ENCODE results near the gene ANO9.
"Not testable (repeated sequence)": the region's sequence is repeated elsewhere in the genome, so short reads cannot be mapped to it uniquely, and the experiment has no call there.

ANO9 gene

DNA sequence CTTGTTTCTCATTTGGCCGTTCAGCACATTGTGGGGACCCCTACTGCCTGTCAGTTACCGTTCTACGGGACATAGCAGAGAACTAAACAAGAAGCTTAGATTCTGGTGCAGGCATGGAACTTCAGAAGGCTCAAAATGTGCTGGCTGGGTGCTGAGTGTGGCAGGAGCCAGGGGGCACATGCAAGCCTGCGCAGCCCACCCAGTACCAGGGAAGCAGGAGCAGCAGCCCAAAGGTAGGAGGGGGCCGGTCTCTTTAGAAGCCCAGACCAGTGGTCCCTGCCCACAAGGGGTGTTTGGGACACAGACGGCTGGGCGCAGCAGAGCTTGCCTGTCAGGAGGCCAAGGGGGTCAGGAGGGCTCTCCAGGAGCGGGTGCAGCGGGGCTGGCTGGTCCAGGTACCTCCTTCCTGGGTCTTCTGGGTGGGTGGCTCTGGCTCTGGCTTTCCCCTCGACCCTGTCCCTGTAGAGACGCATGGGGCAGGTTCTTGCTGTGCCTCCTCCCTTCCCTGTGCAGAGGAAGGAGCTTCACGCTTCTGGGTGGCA, 10.5 kb upstream of the ANO9 start:
- DNase-seq (ENCODE audit: low spot score), result no peak

DNA sequence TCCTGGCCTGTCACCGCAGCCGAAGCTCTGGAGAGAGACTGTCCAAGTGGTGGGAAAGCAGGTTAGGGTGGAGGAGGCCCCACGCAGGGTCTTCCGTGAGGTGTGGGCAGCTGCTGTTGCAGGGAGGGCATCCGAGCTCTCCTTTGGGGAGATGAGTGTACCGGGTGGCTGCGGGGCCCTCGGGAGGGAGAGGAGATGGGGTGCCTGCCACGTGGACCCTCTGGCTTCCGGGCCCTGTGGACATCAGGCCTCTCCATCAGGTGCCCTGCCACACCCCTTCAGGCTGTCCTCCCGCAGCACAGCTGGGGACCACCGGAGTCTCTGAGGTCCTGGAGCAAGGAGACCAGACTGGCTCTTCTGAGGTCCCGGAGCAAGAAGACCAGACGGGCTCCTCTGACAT, 9.9 kb upstream of the ANO9 start:
- no peak for DNase-seq (ENCODE audit: low spot score)

DNA sequence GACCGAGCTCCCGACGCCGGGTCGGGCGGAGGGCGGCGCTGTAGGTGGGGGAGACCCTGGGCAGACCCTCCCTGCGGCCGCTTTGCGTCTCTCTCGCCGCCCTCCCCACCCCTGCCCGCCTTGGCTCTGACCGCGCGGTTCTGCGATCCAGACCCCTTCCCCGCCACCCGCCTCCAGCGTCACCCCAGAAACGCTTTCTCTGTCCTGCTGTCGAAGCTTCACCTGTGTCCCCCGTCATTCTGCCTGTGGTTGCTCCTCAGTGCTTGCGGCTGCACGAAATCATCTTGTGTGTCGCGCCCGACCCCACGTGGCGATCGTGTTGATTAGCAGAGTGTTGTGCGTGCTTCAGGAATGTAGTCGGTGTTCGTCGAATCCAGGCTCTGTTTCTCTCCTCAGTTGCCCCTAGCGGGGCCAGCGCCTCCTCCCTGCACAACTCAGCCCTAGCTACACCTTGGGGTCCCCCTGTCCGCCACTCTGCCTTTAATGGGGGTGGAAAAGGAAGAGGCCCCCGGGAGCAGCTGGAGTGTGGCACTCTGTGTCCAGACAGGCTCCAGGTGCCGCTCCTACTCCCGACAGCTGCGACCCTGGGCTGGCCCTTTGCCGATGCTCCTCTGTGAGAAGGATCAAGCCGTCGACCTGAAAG, 9.1 kb upstream of the ANO9 start:
- DNase-seq (ENCODE audit: low spot score), result peak; percentile 82

DNA sequence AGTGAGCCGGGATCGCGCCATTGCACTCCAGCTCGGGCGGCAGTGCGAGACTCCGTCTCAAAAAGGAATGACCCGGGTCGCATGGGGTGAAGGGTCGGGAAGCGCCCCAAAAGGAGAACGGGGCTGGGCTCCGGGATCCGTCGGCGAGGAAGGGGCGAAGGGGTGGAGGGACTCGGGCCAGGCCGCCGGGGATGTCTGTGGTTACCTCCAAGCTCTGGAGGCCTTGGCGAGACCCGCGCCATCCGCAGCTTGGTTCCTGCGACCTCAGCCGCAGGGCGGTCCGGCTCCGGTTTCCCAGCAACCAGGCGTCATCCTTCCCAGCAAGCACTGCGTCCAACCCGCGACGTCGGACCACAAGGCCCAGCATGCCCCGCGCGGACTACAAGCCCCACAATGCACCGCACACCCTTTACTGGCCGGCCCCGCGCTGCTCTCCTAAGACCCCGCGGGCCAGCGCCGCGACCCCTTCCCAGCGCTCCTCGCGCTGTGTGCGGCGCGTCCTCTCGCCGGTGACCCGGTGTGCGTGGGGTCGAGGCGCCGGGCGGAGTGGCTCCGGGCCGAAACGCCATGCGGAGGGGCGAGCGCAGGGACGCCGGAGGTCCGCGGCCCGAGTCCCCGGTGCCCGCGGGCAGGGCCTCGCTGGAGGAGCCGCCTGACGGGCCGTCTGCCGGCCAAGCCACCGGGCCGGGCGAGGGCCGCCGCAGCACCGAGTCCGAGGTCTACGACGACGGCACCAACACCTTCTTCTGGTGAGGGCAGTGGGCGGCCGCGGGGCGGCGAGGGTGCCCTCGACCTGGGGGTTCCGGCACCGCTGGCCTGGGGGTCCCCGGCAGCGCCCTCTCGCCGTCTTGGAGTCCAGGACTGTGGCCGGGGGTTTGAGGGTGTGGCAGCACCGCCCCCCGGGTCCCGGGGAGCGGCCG, 8.3 kb upstream of the ANO9 start, which contains the start of gene PTDSS2:
Gene PTDSS2, plus strand, starts transcription at position 391 of the 920 bp plus-strand sequence. Its CDS starts 177 bp downstream, at position 568.
- DNase-seq (ENCODE audit: low spot score), result peak; percentile 93

DNA sequence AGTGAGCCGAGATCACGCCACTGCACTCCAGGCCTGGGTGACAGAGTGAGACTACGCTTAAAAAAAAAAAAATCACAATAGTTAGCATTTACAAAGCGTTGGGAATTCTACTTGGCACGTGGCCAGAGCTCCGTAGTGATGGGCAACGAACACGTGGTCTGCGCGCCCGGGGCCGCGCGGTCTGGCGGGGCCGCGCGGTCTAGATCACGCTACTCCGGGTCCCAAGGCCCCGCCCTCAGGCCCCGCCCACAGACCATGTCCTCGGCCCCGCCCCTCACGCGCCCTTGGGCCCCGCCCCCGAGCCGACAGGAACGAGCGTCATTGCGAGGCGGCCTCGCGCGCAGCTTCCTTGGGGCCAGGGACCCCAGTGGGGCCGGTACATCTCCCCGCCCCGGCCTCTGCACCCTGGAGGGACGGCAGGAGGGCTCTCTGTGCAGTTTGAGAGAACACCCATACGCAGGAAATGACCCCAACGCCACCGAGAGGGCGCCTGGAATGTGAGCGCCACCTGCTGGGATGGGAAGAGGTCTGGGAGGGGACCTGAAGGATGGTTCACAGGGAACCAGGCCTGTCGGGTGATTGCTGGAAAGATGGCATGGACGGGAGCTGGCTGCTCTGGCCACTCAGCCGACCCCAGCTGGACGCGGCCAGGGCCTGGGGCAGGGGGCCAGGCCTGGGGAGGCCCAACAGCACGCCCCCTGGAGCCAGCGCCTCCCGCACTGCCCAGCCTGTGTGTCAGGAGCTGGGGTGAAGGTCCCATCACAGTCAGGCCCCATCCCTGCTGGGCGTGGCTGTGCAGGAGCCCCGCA, 6.3 kb upstream of the ANO9 start:
- peak; percentile 93 for DNase-seq (ENCODE audit: low spot score)

DNA sequence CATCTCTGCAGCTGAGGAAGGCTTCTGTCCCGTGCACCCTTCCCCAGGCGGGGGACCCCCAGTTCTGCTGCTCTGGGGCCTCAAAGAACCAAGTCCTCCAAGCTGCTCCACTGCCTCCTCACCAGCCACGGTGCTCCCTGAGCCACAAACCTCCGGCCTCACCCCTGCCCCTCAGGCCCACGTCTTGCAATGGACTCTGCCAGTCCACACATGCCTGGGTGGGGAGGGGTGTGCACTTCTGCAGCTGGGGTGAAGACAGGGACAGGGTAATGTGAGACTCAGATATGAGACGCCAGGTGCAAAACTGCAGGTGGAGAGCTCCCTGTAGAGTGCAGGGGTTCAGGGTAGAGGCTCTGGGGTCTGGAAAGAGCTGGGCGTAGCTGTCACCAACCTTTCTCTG, 5.1 kb upstream of the ANO9 start:
- no peak for DNase-seq (ENCODE audit: low spot score)

DNA sequence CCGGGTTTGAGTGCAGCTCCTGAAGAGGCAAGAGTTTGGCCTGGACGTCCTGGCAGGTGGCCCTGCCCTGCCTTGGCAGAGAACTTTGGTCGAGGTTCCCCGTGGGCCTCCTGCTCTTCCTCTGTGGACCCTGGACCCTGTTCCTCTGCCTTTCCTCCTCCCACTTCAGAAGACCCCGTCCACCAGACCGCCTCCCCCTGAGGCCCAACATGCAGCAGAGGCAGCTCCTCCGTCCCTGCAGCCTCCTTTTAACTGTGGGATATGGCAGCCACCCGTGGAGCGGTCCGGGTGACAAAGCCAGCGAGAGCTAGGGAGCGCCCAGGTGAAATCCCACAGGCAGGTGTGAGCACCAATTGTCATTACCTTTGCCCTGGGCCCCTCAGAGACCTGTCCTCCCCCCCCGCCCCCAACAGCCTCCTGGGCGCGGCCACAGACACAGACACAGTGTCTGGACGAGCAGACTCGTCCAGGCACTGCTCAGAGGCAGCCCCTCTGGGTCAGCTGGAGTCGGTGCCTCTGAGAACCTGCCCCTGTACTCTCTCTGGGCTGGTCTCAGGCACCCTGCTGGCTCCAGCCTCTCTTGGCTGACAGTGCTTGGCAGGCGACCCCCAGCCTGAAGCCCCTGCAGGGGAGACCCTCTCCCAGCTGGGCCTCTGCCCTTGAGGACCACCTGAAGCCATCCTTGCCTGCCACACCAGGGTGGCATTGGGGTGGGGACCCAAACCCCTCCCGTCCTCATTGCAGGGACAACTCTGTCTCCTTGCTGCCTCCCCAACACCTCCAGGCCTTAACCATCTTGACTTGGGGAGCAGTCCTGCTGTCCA, 4.2 kb upstream of the ANO9 start:
- no peak for DNase-seq (ENCODE audit: low spot score)

DNA sequence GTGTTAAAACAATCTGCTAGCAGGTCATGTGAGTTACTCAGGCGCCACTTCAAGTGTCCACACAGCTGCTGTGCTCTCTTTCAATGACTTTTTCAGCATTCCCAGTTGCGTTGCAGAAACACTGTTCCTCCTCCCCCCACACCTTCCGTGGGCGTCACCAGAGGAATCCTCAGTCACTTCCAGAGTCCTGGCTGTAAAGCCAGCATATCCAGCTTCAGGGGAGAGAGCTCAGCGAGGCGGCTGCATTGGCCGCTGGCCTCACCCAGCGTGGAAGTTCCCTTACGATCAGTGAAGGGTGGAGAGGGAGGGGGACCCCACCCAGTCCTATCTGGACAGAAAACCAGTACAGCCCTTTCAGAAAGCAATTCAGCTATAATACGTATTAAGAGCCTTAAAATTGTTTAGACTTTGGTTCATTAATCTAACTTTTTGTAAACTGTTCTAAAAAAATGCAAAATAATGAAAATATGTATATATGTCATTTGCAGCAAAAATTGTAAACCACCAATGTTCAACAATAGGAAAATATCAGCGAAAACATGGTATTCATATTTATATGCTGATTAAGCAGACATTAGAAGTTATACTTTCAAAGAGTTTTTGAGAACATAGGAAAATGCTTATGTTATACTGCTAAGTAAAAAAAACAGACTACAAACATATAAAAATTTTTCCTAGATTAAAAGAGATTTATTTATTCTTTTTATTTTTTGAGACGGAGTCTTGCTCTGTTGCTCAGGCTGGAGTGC, 2.8 kb upstream of the ANO9 start:
- DNase-seq (ENCODE audit: low spot score), result no peak

DNA sequence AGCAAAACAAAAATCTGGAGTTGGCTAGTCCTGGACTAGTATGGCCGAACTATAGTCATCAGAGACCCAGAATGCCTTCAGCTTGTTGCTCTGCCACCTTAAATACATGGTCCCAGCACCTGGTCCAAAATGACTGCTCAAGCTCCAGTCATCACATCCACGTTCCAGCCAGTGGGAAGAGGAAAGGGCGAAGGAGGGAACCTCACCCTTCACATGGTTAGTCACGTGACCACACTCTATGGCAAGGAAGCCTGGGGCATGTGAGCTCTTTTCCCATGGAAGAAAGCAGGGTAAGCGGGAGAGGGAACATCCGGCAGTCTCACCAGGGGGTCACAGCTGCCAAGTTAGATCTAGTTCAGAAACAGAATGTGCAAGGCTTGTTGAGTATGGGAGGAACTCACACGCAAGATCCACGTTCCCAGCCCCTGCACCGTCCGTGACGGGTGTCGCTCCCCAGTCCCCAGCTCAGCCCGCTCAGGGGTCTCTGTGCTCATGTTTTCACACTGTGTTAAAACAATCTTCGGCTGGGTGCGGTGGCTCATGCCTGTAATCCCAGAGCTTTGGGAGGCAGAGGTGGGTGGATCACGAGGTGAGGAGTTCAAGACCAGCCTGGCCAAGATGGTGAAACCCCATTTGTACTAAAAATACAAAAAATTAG, 1.9 kb upstream of the ANO9 start:
- no peak for DNase-seq (ENCODE audit: low spot score)

DNA sequence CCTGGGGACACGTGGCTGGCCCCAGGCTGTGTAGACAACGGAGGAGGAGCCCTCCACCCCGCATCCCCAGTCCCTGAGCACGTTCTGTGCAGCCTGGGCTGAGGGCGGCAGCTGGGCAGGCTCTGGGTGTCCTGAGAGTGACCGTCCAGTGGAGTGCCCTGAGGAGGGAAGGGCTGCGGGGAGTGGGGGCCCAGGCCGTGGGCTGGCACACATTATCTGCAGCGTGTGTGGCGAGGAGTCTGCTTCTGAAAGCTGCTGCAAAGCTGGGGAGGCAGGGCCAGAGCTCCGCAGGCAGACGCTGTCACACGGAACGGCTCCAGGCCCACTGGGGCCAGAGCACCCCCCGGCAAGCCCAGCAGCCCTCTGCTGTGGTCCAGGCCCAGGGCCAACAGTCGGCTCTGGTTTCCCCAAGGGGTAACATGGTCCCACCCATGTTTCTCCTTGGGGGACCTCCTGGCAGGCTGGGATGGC, 835 bp upstream of the ANO9 start:
- DNase-seq (ENCODE audit: low spot score), result no peak

DNA sequence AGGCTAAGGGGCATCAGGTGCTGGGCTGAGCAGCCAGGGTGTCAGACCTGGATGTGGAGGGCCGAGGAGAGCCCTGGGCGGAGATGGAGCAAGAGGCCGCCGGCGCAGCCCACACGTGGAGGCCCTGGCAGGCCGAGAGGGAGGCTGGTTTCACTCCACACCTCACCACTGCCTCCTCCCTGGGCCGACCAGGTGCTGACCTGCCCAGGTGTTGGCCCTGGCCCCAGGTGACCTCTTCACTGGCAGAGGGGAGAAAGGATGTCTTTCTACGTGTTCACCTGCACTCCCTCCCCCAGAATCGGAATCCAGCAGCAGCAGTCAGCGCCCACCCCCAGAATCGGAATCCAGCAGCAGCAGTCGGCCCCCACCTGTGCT, 781 bp downstream of the ANO9 start:
- DNase-seq (ENCODE audit: low spot score), result no peak

DNA sequence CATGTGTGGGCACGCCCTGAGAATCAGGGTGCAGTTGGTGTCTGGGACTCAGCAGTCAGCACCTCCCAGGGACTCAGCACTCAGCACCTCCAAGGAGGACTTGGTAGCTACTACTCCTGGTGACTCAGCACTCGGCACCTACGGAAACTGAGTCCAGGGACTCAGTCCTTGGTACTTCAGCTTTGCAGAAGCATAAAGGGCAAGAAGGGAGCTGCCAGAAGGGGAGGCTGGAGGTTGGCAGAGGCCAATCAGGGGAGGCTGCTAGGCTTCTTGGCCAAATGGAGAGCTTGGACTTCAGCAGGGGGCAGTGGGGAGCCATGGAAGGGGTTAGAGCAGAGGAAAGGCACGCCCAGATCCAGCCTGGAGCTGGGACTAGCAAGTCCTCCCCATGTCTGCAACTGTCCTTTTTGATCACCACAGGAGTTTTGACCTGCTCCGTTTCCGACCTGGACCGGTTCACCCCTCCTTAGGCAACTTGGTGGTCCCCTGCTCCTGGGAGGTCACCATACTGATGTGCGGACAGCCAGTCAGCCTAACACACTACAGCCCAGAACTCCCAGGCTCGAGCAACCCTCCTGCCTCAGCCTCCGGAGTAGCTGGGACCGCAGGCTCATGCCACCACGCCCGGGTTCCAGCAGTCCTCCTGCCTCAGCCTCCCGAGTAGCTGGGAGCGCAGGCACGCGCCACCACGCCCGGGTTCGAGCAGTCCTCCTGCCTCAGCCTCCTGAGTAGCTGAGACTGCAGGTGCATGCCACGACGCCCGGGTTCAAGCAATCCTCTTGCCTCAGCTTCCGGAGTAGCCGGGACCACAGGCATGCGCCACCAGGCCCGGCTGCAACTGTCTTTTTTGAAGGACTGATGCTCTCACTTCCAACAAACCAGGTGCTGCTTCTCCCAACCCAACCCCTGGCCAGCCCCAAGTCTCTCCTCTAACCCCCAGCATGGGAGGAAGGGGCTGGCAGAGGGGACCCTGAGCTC, 1.5 kb downstream of the ANO9 start:
- DNase-seq (ENCODE audit: low spot score), result no peak

DNA sequence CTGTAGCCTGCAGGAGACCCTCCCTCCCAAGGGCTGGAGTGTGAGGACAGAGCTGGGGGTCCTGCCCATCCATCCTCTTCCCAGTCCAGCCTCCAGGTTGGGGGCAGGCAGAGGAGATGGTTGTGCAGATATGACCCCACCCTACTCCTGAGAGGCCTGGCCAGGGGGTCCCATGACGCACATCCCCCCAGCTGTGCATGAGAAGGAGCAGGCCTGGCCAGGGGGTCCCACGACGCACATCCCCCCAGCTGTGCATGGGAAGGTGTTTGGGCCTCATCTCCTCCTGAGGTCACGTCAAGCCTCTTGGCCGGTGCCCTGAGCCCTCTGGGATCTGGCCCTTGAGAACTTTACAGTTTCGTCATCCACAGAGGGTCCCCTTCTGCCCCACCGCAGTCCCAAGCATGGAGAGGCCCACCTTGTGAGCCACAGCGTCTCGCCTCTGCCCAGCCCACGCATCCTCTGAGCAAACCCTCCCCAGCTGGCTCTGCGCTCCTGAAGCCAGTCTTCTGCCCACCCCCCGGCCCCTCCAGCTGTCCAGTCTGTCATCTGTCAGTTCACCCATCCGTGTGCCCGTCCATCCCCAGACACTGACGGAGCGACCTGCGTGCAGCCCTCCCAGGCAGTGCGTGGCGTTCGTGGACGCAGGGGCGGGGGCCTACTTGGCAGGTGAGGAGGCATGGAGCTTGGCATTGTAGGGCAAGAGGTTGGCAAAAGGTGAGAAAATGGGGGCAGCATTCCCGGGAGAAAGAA, 2.3 kb downstream of the ANO9 start:
- DNase-seq (ENCODE audit: low spot score), result no peak

DNA sequence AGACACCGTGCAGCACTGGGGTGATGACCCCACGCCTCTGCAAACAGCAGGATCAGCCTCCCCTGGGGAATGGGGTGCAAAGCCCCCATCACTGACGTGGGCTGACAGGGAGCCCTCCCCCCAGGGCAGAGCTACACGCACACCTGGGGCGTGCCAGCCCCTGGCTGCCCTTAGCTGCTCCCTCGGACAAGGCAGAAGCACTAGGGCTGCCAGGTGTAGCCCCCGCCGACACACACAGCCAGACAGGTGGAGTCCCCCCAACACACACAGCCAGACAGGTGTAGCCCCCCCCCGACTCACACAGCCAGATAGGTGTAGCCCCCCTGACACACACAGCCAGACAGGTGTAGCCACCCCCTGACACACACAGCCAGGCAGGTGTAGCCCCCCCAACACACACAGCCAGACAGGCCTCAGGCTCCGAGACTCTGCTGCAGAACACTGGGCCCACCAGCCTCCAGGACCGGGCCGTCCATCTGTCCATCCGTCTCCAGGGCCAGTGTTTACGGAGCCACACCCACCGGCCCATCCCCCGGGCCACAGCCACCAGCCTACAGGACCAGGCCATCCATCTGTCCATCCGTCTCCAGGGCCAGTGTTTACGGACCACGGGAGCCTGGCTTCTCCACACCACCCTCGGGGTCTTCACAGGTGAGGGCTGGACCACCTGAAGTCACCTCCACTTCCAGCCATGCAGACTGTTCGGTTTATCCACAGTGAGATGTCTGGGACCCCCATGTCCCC, 3.5 kb downstream of the ANO9 start:
- DNase-seq (ENCODE audit: low spot score), result no peak

DNA sequence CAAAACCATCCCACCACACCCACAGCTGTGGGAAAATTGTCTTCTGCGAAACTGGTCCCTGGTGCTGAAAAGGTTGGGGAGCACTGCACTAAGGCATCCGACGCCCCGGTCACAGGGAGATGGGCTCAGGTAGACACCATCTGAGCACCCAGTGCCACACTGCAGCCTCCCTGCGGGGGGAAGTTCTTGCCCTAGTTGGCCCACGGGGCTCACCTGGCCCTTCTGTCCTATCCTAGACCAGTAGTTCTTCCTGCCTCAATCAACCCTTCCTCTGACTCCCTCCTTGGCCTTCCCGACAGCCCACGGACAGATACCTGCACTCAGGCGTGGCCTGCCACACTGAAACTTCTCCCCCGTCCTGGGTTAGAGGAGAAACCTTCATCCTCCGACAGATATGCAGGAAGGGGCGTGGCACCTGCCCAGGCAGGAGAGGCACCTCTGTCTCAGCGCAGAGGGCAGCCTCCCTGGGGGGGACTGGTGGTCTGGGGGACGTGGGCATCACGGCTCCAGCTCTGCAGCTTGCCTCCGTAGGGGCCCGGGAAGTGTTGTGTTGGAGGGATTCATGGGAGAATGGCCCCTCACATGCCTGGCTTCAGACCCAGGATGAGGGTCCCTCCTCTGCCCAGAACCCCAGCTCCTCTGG, 4.5 kb downstream of the ANO9 start:
- no peak for DNase-seq (ENCODE audit: low spot score)

DNA sequence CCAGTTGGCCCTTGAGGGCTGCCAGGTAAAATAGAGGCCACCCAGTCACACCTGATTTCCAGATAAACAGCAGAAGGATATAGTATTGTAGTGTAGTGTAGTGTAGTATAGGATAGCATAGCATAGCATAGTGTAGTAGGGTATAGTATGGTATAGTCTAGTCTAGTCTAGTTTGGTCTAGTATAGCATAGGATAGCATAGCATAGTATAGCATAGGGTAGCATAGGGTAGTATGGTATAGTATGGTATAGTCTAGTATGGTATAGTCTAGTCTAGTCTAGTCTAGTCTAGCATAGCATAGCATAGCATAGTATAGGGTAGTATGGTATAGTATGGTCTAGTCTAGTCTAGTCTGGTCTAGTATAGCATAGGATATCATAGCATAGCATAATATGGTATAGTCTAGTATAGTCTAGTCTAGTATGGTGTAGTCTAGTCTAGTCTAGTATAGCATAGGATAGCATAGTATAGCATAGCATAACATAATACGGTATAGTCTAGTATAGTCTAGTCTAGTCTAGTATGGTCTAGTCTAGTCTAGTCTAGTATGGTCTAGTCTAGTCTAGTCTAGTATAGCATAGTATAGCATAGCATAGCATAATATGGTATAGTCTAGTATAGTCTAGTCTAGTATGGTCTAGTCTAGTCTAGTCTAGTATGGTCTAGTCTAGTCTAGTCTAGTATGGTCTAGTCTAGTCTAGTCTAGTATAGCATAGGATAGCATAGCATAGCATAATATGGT, 6.6 kb downstream of the ANO9 start:
- not testable (repeated sequence) for DNase-seq (ENCODE audit: low spot score)
